ENCODE results near the gene RPS26. TPM values are rescaled to one million over a fixed set of nuclear protein-coding genes. Genes with fewer than 3 reads are reported as not detected.
A peak's percentile ranks its signal among the peaks of the same experiment; 100 is the strongest.

RPS26 gene
- total and polyA plus RNA-seq, 2 of the 13 experiments (the other 11 are each of a cell fraction or from before 2014, with no cell fraction given): 150 to 421 TPM

GRCh38 chr12:55996715-55997534 is 44.8 kb upstream of the RPS26 start, which contains the start of gene SUOX (continued):
- TF ChIP-seq PREB (CRISPR knock-in tag; IDR thresholded peaks at IDR 0.05) (no peak), MED13 (CRISPR knock-in tag; IDR thresholded peaks at IDR 0.05) (no peak), SCMH1 (CRISPR knock-in tag; IDR thresholded peaks at IDR 0.05; ENCODE audit: borderline replicate concordance) (no peak), ERF (CRISPR knock-in tag; IDR thresholded peaks at IDR 0.05) (no peak; the same call in 1 of the 2 replicates), GRHL1 (CRISPR knock-in tag; conservative IDR thresholded peaks at IDR 0.05) (no peak), GATAD2A (CRISPR knock-in tag; IDR thresholded peaks at IDR 0.05) (peak; percentile 17; the same call in 1 of the 2 replicates), ZNF652 (CRISPR knock-in tag; IDR thresholded peaks at IDR 0.05; ENCODE audit: borderline replicate concordance, low read depth) (no peak), CREB3 (CRISPR knock-in tag; IDR thresholded peaks at IDR 0.05) (0 out of 2 replicates have a peak, but pooled peaks have one; percentile 33), NFRKB (IDR thresholded peaks at IDR 0.05) (no peak), SRSF1 (optimal IDR thresholded peaks at IDR 0.05; ENCODE audit: low read depth, low read length) (no peak), ZBTB40 (IDR thresholded peaks at IDR 0.05) (no peak), ZBTB40 (CRISPR knock-in tag; IDR thresholded peaks at IDR 0.05) (no peak), HDAC1 (CRISPR knock-in tag; IDR thresholded peaks at IDR 0.05) (peak; percentile 58; the same call in 1 of the 2 replicates), ARHGAP35 (CRISPR knock-in tag; IDR thresholded peaks at IDR 0.05; ENCODE audit: borderline replicate concordance) (no peak), ZNF570 (CRISPR knock-in tag; IDR thresholded peaks at IDR 0.05; ENCODE audit: borderline replicate concordance) (no peak), MXI1 (IDR thresholded peaks at IDR 0.05; ENCODE audit: borderline replicate concordance, low read depth, low read length) (peak; percentile 51; the same call in 1 of the 3 replicates)
